ENCODE data around the gene NEBL.

Gene NEBL

GRCh38 chr10:20835335-20835734 is 61.8 kb downstream of the NEBL start:
- TF ChIP-seq CTCF (IDR thresholded peaks at IDR 0.05) = no peak

GRCh38 chr10:20834825-20835224 is 62.3 kb downstream of the NEBL start:
- TF ChIP-seq CTCF (IDR thresholded peaks at IDR 0.05) = no peak

GRCh38 chr10:20822825-20823224 is 74.3 kb downstream of the NEBL start:
- no peak for TF ChIP-seq CTCF (IDR thresholded peaks at IDR 0.05)

GRCh38 chr10:20817646-20818045 is 79.5 kb downstream of the NEBL start:
- no peak for TF ChIP-seq CTCF (IDR thresholded peaks at IDR 0.05)

- TF ChIP-seq CTCF (IDR thresholded peaks at IDR 0.05) = no peak
These were observed 80.0 kb downstream of the NEBL start for GRCh38 chr10:20817116-20817515.

- TF ChIP-seq CTCF (IDR thresholded peaks at IDR 0.05) = no peak
These were observed 83.0 kb downstream of the NEBL start for GRCh38 chr10:20814116-20814515.

- TF ChIP-seq CTCF (IDR thresholded peaks at IDR 0.05) = no peak
These were observed 86.0 kb downstream of the NEBL start for GRCh38 chr10:20811131-20811530.

GRCh38 chr10:20809631-20810030 is 87.5 kb downstream of the NEBL start:
- no peak for TF ChIP-seq CTCF (IDR thresholded peaks at IDR 0.05)
